Psoas muscle (tissue), 8 donors: ENCODE data around the gene YTHDF1. TPM values are rescaled to one million over a fixed set of nuclear protein-coding genes. Genes with fewer than 3 reads are reported as not detected.

Experiments used
- ATAC-seq, 4 donors: fragments of 200-7000 bp; cut with Tn5 transposase; one replicate each; pipeline ENCODE4 v1.9.1; 2020; ENCODE audit warnings: moderate library complexity in 3 of 4, mild to moderate bottlenecking in 2 of 4
- DNase-seq, 2 donors: peaks; one replicate each; pipeline ENCODE4 v3.0.0-alpha.2; 2020
- H3K27ac ChIP-seq: fragments of 200-600 bp; one replicate; pipeline ENCODE4 v1.8.0; 2022
- H3K27me3 ChIP-seq, 3 donors: fragments of 200-600 bp in 1 of 3; one replicate each; pipeline versions ENCODE4 v1.6.1 to v1.8.0; 2013 to 2022; ENCODE audit warnings: low read length in 2 of 3, mild to moderate bottlenecking in 2 of 3, moderate library complexity in 1 of 3; ENCODE audit not compliant: insufficient read depth in 3 of 3
- H3K36me3 ChIP-seq, 2 donors: fragments of 200-600 bp in 1 of 2; one replicate each; pipeline versions ENCODE4 v1.6.1 to v1.8.0; 2013 to 2022; ENCODE audit warnings: low read depth in 1 of 2, mild to moderate bottlenecking in 1 of 2, moderate library complexity in 1 of 2; ENCODE audit not compliant: insufficient read depth in 1 of 2
- H3K4me1 ChIP-seq: fragments of 200-600 bp; one replicate; pipeline ENCODE4 v1.8.0; 2022
- H3K4me3 ChIP-seq: fragments of 200-600 bp; one replicate; pipeline ENCODE4 v1.8.0; 2022; ENCODE audit warnings: mild to moderate bottlenecking
- H3K9me3 ChIP-seq: fragments of 200-600 bp; one replicate; pipeline ENCODE4 v1.8.0; 2022
- WGBS, 3 donors: extraction: QIAGEN DNeasy Blood & Tissue Kit; methylation state at CpG; one replicate each; pipeline versions ENCODE4 v1.1.6 to v1.1.7; 2013; 5-methylcytosine and 5-hydroxymethylcytosine counted together
- intact Hi-C, 2 donors: fragments of 100-400 bp; cut with DNase I; formaldehyde crosslinking; loops; one replicate each; pipeline versions ENCODE4 v1.11.0 to v1.14.2; 2022
- polyA plus RNA-seq, 3 donors: library from polyadenylated mRNA; stranded (reverse); fragments of 200-250 nt; gene quantifications; one replicate each; pipeline ENCODE4 v1.2.3, GENCODE V29; 2013
- total RNA-seq, 4 donors: library from RNA; stranded (reverse); fragmentation: NEBNext Ultra II Directional in 2 of 4; extraction: Animal tissue kit (Norgen Biotek cat#: 25700) in 2 of 4; gene quantifications; one replicate each; pipeline versions ENCODE4 v1.2.1 to v1.2.4, GENCODE V29; 2021 to 2023
- TF ChIP-seq, protein P1 (sequence below): fragments of 200-600 bp; IDR thresholded peaks from one replicate; pipeline ENCODE4 v1.8.0; 2022; ENCODE audit warnings: antibody characterized with exemption
- donor health status: healthy with polysubstance abuse.
- donor health status: DM: no; HTN: no; CAD: no; lungs with moderate emphysema.
- donor health status: Bipolar disorder and iron deficiency.
- donor health status: healthy.
- donor health status: DM: yes; HTN: yes; CAD: no.
- donor health status: DM: no; HTN: no; CAD: no.
- donor health status: DM: no; HTN: no; CAD: no.
- donor health status: DM: yes; HTN: yes; CAD: no.

The YTHDF1 gene
- total and polyA plus RNA-seq, 7 donors: 27.4 to 52.1 (median 45.8) TPM

DNA sequence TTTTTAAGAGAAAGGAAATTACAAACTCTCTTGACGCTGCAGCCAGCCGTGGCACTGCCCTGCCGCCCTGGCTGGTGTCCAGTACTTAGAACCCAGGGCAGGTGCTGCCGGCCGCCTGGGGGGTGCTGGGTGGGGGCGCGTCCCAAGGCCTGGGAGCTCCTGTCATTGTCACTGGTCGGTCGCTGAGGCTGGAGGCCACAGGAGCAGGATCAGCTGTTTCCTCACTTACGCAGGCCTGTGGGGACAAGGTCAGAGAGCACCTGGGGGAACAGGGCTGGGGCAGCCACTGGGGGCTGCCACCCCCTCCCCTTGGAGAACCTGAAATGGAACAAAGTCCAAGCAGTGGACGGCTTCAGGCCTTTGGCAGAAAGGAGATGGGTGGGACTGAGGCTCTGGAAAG is 25.3 kb upstream of the YTHDF1 start:
- Histone ChIP-seq H3K27me3 (peaks cover 0 to 43% (median 0%) of the 10 kb centered on the region in 3 donors), H3K27ac (no peak overlapping the region), H3K36me3 (no peaks in the 10 kb centered on the region), H3K4me1 (no peaks in the 10 kb centered on the region), H3K4me3 (no peak overlapping the region), H3K9me3 (no peaks in the 10 kb centered on the region)
- 43 to 51% (median 44%) methylated on average over 11 of the region's 11 CpGs for WGBS, 3 donors
- DNase-seq (no peak), ATAC-seq (no peak)
- intact Hi-C loops: no loop called here
- TF ChIP-seq, protein P1, sequence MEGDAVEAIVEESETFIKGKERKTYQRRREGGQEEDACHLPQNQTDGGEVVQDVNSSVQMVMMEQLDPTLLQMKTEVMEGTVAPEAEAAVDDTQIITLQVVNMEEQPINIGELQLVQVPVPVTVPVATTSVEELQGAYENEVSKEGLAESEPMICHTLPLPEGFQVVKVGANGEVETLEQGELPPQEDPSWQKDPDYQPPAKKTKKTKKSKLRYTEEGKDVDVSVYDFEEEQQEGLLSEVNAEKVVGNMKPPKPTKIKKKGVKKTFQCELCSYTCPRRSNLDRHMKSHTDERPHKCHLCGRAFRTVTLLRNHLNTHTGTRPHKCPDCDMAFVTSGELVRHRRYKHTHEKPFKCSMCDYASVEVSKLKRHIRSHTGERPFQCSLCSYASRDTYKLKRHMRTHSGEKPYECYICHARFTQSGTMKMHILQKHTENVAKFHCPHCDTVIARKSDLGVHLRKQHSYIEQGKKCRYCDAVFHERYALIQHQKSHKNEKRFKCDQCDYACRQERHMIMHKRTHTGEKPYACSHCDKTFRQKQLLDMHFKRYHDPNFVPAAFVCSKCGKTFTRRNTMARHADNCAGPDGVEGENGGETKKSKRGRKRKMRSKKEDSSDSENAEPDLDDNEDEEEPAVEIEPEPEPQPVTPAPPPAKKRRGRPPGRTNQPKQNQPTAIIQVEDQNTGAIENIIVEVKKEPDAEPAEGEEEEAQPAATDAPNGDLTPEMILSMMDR: no peak

DNA sequence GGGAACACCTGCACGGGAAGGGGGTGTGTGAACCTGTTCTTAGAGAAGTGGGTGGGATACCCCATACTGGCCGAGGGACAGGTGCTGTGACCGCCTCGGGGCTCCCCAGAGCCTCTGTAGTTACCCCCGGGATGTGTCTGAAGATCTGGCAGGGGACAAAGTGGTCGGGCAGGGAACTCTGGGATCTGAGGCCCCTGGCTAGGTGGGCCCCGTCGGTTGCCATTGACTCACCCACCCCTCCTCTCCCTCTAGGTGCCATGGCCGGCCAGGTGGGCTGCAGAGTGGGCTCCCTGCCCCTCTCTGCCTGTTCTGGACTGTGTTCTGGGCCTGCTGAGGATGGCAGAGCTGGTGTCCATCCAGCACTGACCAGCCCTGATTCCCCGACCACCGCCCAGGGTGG is 24.1 kb upstream of the YTHDF1 start:
- peaks cover 0 to 54% (median 0%) of the 10 kb centered on the region in 3 donors for H3K27me3 ChIP-seq
- WGBS, 3 donors: 67 to 75% (median 70%) methylated on average over 11 of the region's 11 CpGs

DNA sequence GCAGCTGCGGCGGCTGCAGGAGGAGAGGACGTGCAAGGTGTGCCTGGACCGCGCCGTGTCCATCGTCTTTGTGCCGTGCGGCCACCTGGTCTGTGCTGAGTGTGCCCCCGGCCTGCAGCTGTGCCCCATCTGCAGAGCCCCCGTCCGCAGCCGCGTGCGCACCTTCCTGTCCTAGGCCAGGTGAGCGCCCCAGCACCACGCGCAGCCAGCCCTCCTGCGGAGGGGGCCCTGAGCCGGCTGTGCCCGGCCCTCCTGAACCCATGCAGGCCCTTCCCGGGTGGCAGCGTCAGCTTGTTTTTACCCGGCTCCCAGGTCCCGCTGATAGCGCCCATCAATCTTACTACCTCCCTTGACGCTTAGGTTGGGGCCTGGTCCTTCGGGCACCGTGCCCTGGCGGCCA is 23.5 kb upstream of the YTHDF1 start:
- ATAC-seq: no peak
- TF ChIP-seq, protein P1: no peak
- Histone ChIP-seq H3K4me1 (no peaks in the 10 kb centered on the region), H3K36me3 (no peaks in the 10 kb centered on the region), H3K27me3 (peaks cover 0 to 59% (median 0%) of the 10 kb centered on the region in 3 donors), H3K27ac (no peak overlapping the region), H3K9me3 (no peaks in the 10 kb centered on the region), H3K4me3 (no peak overlapping the region)
- DNase-seq: no peak
- WGBS, 3 donors: 76 to 80% (median 76%) methylated on average over 25 to 30 of the region's 30 CpGs
- intact Hi-C loops: no loop called here

More for the DNA sequence above, 24.1 kb upstream of the YTHDF1 start:
- Histone ChIP-seq H3K27ac (no peak overlapping the region), H3K4me1 (no peaks in the 10 kb centered on the region), H3K9me3 (no peaks in the 10 kb centered on the region), H3K36me3 (no peaks in the 10 kb centered on the region), H3K4me3 (no peak overlapping the region)
- DNase-seq (no peak), ATAC-seq (no peak)
- intact Hi-C loops: no loop called here
- TF ChIP-seq, protein P1: no peak

GRCh38 chr20:63238514-63239125 is 22.7 kb upstream of the YTHDF1 start:
- WGBS, 3 donors: 22 to 32% (median 30%) methylated on average over 12 to 16 of the region's 16 CpGs
- intact Hi-C loops: no loop called here
- ATAC-seq (no peak), DNase-seq (no peak)
- TF ChIP-seq, protein P1: no peak
- Histone ChIP-seq H3K4me1 (no peaks in the 10 kb centered on the region), H3K9me3 (no peaks in the 10 kb centered on the region), H3K36me3 (no peaks in the 10 kb centered on the region), H3K4me3 (no peak overlapping the region), H3K27me3 (peaks cover 0 to 62% (median 0%) of the 10 kb centered on the region in 3 donors), H3K27ac (no peak overlapping the region)

DNA sequence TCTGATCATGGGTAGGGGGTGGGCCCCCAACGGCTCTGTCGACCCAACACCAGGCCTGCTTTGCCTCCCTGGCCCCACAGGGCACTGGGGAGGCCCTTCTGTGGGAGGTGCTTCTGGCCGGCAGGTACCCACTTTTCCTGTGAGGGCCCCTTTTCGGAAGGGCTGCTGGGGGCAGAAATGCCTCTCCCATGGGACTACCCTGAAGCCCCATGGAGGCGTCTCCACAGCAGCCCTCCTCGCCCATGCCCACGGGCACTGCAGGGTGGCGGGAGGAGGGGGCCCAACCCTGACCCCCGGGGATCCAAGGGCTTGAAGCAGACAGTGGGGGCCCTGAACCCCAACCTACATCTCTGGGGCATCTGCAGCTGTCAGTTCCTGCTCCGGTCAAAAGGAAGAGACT is 22.1 kb upstream of the YTHDF1 start:
- H3K27me3 ChIP-seq: peaks cover 0 to 61% (median 0%) of the 10 kb centered on the region in 3 donors
- H3K4me1 ChIP-seq: no peaks in the 10 kb centered on the region
- DNase-seq: no peak
- ATAC-seq: no peak
- TF ChIP-seq, protein P1: no peak
- H3K36me3 ChIP-seq: no peaks in the 10 kb centered on the region
- 48 to 56% (median 49%) methylated on average over 8 to 10 of the region's 10 CpGs for WGBS, 3 donors
- H3K27ac ChIP-seq: no peak overlapping the region
- H3K9me3 ChIP-seq: no peaks in the 10 kb centered on the region
- H3K4me3 ChIP-seq: no peak overlapping the region
- intact Hi-C loops: no loop called here
